ENCODE measurements around the gene CPNE7. TPM values are rescaled to one million over a fixed set of nuclear protein-coding genes. Genes with fewer than 3 reads are reported as not detected.
"Not testable (repeated sequence)": the region's sequence is repeated elsewhere in the genome, so short reads cannot be mapped to it uniquely, and the experiment has no call there.

CPNE7 gene
- total and polyA plus RNA-seq, 4 donors, result 9.9 to 49.2 (median 29.2) TPM

DNA sequence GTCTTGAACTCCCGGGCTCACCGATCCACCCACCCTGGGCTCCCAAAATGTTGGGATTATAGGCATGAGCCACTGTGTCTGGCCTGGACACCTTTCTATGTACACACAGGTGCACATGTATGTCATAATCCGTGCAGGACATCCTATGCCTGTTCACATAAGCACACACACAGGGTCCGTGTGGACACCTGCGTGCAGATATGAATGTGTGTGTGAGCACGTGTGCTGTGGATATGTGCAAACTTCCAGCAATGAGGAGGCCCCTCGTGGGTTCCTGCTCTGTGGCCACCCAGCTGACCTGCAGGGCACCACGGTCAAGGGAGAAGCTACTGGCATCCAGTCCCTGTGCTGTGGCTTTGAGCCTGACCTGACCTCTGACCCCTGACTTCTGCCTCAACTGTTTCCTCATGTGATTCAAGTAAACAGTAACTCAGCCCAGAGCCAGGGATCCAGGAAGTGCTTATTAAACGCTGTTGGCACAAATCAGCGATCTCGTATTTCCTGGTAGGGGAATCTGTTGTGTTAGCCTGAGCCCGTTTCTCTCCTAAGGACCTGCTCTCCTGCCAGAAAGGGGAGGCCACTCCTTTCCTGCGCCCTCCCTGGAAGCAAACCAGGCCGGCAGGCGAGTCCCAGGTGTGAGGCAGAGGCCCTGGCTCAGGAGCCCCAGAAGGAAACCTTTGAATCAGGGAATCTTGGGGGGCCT is 6.5 kb downstream of the CPNE7 start:
- no peaks in the 10 kb centered on the region for H3K9me3 ChIP-seq (ENCODE audit: control insufficient read depth, insufficient read depth, low read length)
- DNase-seq (ENCODE audit: low read depth in 4 of 6, low spot score in 6 of 6), result no peak
- WGBS (ENCODE audit: insufficient coverage), result 84% methylated on average over 13 of the region's 15 CpGs
- H3K4me1 ChIP-seq (ENCODE audit: control insufficient read depth, insufficient read depth, low read length), result no peaks in the 10 kb centered on the region
- no peak overlapping the region for H3K27ac ChIP-seq (ENCODE audit: low read depth, low read length)
- H3K4me3 ChIP-seq (ENCODE audit: low read depth, low read length), result no peak overlapping the region
- peaks cover 53% of the 10 kb centered on the region for H3K36me3 ChIP-seq (ENCODE audit: control insufficient read depth, insufficient read depth, low read length)
- H3K27me3 ChIP-seq (ENCODE audit: control insufficient read depth, insufficient read depth, low read length), result no peaks in the 10 kb centered on the region

GRCh38 chr16:89582614-89583196 is 7.1 kb downstream of the CPNE7 start:
- Histone ChIP-seq H3K27ac (ENCODE audit: low read depth, low read length) (no peak overlapping the region), H3K36me3 (ENCODE audit: control insufficient read depth, insufficient read depth, low read length) (peaks cover 51% of the 10 kb centered on the region), H3K4me1 (ENCODE audit: control insufficient read depth, insufficient read depth, low read length) (no peaks in the 10 kb centered on the region), H3K4me3 (ENCODE audit: low read depth, low read length) (no peak overlapping the region), H3K27me3 (ENCODE audit: control insufficient read depth, insufficient read depth, low read length) (no peaks in the 10 kb centered on the region), H3K9me3 (ENCODE audit: control insufficient read depth, insufficient read depth, low read length) (no peaks in the 10 kb centered on the region)
- no peak for DNase-seq (ENCODE audit: low read depth in 4 of 6, low spot score in 6 of 6)
- 86% methylated on average over 17 of the region's 19 CpGs for WGBS (ENCODE audit: insufficient coverage)

DNA sequence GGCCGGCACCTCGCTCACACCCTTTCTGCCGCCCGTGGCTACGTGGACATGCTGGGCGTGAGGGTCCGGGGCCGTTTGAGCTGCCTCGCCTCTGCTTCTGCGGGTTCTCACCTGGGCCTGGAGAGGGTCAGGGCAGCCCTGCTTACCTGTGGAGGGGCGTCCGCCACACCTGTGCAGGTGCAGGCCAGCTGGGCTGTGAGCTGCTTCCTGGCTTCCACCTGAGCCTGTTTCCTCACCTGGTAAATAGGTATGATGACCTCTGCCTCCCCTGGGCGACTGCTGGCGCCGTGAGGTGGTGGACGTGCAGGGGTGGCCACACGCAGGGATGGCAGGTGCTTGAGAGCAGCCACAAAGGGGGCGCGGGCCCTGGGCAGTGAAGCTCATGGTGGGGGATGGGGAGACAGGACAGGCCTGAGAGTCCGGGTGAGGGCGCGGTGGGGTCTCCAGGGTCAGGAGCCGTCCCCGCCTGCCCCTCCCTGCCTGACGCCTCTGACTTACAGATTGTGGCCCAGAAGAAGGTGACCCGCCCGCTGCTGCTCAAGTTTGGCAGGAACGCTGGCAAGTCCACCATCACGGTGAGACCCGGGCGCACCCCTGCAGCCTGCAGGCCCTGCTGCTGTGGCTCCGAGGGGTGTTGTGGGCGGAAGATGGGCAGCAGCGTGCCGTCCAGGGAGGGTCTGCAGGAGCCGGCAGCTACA is 7.8 kb downstream of the CPNE7 start:
- Histone ChIP-seq H3K27ac (ENCODE audit: low read depth, low read length) (no peak overlapping the region), H3K36me3 (ENCODE audit: control insufficient read depth, insufficient read depth, low read length) (peaks cover 54% of the 10 kb centered on the region), H3K4me1 (ENCODE audit: control insufficient read depth, insufficient read depth, low read length) (no peaks in the 10 kb centered on the region), H3K4me3 (ENCODE audit: low read depth, low read length) (no peak overlapping the region), H3K9me3 (ENCODE audit: control insufficient read depth, insufficient read depth, low read length) (no peaks in the 10 kb centered on the region), H3K27me3 (ENCODE audit: control insufficient read depth, insufficient read depth, low read length) (no peaks in the 10 kb centered on the region)
- 92% methylated on average over 36 of the region's 36 CpGs for WGBS (ENCODE audit: insufficient coverage)
- DNase-seq (ENCODE audit: low read depth in 4 of 6, low spot score in 6 of 6), result no peak

DNA sequence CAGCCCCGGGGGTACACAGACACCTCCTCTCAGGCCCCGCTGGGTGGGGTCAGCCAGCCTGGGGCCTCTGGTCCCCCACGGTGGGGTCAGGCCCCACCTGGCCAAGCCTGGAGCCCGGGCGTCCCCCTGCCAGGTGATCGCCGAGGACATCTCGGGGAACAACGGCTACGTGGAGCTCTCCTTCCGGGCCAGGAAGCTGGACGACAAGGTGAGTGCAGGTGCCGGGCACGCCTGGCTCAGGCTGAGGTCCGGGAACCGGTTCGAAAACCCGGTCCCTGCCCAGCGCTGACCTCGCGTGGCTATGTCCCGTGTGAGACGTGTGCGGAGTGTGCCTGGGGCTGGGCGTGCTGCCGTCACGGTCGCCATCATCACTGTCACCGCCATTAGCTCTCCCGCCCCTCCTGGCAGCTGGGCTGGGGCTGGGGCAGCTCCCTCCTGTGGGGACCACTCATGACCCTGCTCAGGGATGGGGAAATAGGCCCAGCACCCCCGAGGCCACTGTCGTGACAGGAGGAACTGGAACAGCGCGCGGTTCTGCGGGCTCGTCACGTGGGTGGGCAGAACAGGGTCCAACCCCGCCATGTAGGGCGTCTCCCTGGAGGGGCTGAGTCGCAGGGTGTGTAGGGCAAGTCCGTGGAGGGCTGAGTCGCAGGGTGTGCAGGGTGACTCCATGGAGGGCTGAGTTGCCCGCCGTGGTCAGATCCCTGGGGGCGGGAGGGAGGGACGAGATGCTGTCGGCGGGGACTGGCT is 8.5 kb downstream of the CPNE7 start:
- H3K9me3 ChIP-seq (ENCODE audit: control insufficient read depth, insufficient read depth, low read length), result no peaks in the 10 kb centered on the region
- H3K4me3 ChIP-seq (ENCODE audit: low read depth, low read length), result no peak overlapping the region
- DNase-seq (ENCODE audit: low read depth in 4 of 6, low spot score in 6 of 6), result no peak
- no peaks in the 10 kb centered on the region for H3K27me3 ChIP-seq (ENCODE audit: control insufficient read depth, insufficient read depth, low read length)
- no peaks in the 10 kb centered on the region for H3K4me1 ChIP-seq (ENCODE audit: control insufficient read depth, insufficient read depth, low read length)
- no peak overlapping the region for H3K27ac ChIP-seq (ENCODE audit: low read depth, low read length)
- peaks cover 59% of the 10 kb centered on the region for H3K36me3 ChIP-seq (ENCODE audit: control insufficient read depth, insufficient read depth, low read length)
- WGBS (ENCODE audit: insufficient coverage), result 92% methylated on average over 42 of the region's 49 CpGs

GRCh38 chr16:89584768-89585549 is 9.4 kb downstream of the CPNE7 start:
- H3K27me3 ChIP-seq (ENCODE audit: control insufficient read depth, insufficient read depth, low read length), result no peaks in the 10 kb centered on the region
- WGBS (ENCODE audit: insufficient coverage), result 78% methylated on average over 18 of the region's 25 CpGs
- H3K36me3 ChIP-seq (ENCODE audit: control insufficient read depth, insufficient read depth, low read length), result peaks cover 63% of the 10 kb centered on the region
- H3K27ac ChIP-seq (ENCODE audit: low read depth, low read length), result no peak overlapping the region
- no peak overlapping the region for H3K4me3 ChIP-seq (ENCODE audit: low read depth, low read length)
- H3K4me1 ChIP-seq (ENCODE audit: control insufficient read depth, insufficient read depth, low read length), result no peaks in the 10 kb centered on the region
- no peaks in the 10 kb centered on the region for H3K9me3 ChIP-seq (ENCODE audit: control insufficient read depth, insufficient read depth, low read length)
- no peak for DNase-seq (ENCODE audit: low read depth in 4 of 6, low spot score in 6 of 6)

DNA sequence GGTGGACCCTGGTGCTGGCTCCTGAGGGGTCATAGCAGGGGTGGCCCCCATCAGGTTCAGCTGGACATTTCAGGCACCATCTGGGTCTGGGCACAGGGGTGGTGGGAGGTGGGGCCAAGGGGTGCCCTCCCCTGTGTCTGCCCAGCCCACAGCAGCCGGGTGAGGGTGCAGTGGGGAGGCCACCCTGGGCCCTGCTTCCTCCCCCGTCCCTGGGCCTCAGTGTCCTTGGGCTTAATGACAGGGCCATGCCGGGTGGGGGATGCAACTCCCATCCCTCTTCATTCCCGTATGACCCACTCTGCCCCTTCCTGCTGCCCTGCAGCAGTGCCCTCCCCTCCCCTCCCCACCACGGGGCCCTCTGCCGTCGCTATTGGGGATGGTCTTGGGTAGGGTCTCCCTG is 10.7 kb downstream of the CPNE7 start:
- H3K27ac ChIP-seq (ENCODE audit: low read depth, low read length), result no peak overlapping the region
- H3K4me1 ChIP-seq (ENCODE audit: control insufficient read depth, insufficient read depth, low read length), result no peaks in the 10 kb centered on the region
- no peak overlapping the region for H3K4me3 ChIP-seq (ENCODE audit: low read depth, low read length)
- WGBS (ENCODE audit: insufficient coverage), result 61% methylated on average over 3 of the region's 7 CpGs
- no peaks in the 10 kb centered on the region for H3K9me3 ChIP-seq (ENCODE audit: control insufficient read depth, insufficient read depth, low read length)
- DNase-seq (ENCODE audit: low read depth in 4 of 6, low spot score in 6 of 6), result no peak
- no peaks in the 10 kb centered on the region for H3K27me3 ChIP-seq (ENCODE audit: control insufficient read depth, insufficient read depth, low read length)
- peaks cover 68% of the 10 kb centered on the region for H3K36me3 ChIP-seq (ENCODE audit: control insufficient read depth, insufficient read depth, low read length)

DNA sequence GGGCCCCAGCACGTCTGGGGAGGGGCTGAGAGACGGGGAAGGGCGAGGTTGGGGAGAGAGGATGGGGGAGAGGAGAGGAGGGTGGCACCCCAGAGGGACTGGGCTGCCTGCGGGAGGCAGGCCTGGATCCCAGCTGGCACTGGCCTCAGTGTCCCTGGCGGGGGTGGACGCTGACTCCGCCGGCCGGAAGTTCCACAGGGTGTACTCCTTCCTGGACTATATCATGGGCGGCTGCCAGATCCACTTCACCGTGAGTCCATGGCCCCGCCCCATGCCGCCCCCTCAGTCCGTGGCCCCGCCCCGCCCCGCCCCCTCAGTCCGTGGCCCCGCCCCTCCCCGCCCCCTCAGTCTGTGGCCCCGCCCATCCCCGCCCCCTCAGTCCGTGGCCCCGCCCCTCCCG is 11.3 kb downstream of the CPNE7 start:
- H3K4me3 ChIP-seq (ENCODE audit: low read depth, low read length), result no peak overlapping the region
- H3K27ac ChIP-seq (ENCODE audit: low read depth, low read length), result no peak overlapping the region
- no peaks in the 10 kb centered on the region for H3K4me1 ChIP-seq (ENCODE audit: control insufficient read depth, insufficient read depth, low read length)
- no peaks in the 10 kb centered on the region for H3K27me3 ChIP-seq (ENCODE audit: control insufficient read depth, insufficient read depth, low read length)
- 94% methylated on average over 11 of the region's 25 CpGs for WGBS (ENCODE audit: insufficient coverage)
- DNase-seq (ENCODE audit: low read depth in 4 of 6, low spot score in 6 of 6), result no peak
- no peaks in the 10 kb centered on the region for H3K9me3 ChIP-seq (ENCODE audit: control insufficient read depth, insufficient read depth, low read length)
- H3K36me3 ChIP-seq (ENCODE audit: control insufficient read depth, insufficient read depth, low read length), result peaks cover 66% of the 10 kb centered on the region

GRCh38 chr16:89587676-89588075 is 12.1 kb downstream of the CPNE7 start:
- H3K36me3 ChIP-seq (ENCODE audit: control insufficient read depth, insufficient read depth, low read length), result peaks cover 61% of the 10 kb centered on the region
- WGBS (ENCODE audit: insufficient coverage), result 97% methylated on average over 24 of the region's 36 CpGs
- DNase-seq (ENCODE audit: low read depth in 4 of 6, low spot score in 6 of 6); H3K27ac ChIP-seq (ENCODE audit: low read depth, low read length); H3K9me3 ChIP-seq (ENCODE audit: control insufficient read depth, insufficient read depth, low read length); H3K4me3 ChIP-seq (ENCODE audit: low read depth, low read length); H3K4me1 ChIP-seq (ENCODE audit: control insufficient read depth, insufficient read depth, low read length); H3K27me3 ChIP-seq (ENCODE audit: control insufficient read depth, insufficient read depth, low read length): not testable (repeated sequence)
